ENCODE results near the gene MCOLN3. TPM values are rescaled to one million over a fixed set of nuclear protein-coding genes. Genes with fewer than 3 reads are reported as not detected.

The MCOLN3 gene
- total RNA-seq, 2 donors from 2014 or later, result 15.8 to 17.5 TPM

GRCh38 chr1:84973498-84974334 lies 74.6 kb downstream of the MCOLN3 start:
- ATAC-seq, result no peak
- no peaks in the 10 kb centered on the region for H3K36me3 ChIP-seq (replicated peaks in 1 of 2; ENCODE audit: insufficient read depth in 1 of 2, low read depth in 2 of 2)
- intact Hi-C loops (cut with DNase I), result loop anchor here (10.0 kb wide), 1 partner anchor 51 kb away; no protein-coding TSS in a partner anchor
- DNase-seq, result no peak
- no peak overlapping the region for H3K4me3 ChIP-seq
- no peak overlapping the region for H3K27ac ChIP-seq
- H3K4me1 ChIP-seq, result no peaks in the 10 kb centered on the region
- no peaks in the 10 kb centered on the region for H3K27me3 ChIP-seq
- 65 to 80% methylated on average over 6 to 7 of the region's 7 CpGs for whole genome bisulfite sequencing, 2 donors
- TF ChIP-seq POLR2A (IDR thresholded peaks at IDR 0.05), result no peak
- TF ChIP-seq CTCF (IDR thresholded peaks at IDR 0.05), result no peak
- H3K9me3 ChIP-seq, result no peaks in the 10 kb centered on the region

GRCh38 chr1:84972377-84972987 lies 75.8 kb downstream of the MCOLN3 start:
- H3K27ac ChIP-seq, result no peak overlapping the region
- intact Hi-C loops (cut with DNase I), result loop anchor here (10.0 kb wide), 1 partner anchor 52 kb away; no protein-coding TSS in a partner anchor
- no peak for TF ChIP-seq CTCF (IDR thresholded peaks at IDR 0.05)
- TF ChIP-seq POLR2A (IDR thresholded peaks at IDR 0.05), result no peak
- no peaks in the 10 kb centered on the region for H3K27me3 ChIP-seq
- H3K36me3 ChIP-seq (replicated peaks in 1 of 2; ENCODE audit: insufficient read depth in 1 of 2, low read depth in 2 of 2), result no peaks in the 10 kb centered on the region
- no peaks in the 10 kb centered on the region for H3K9me3 ChIP-seq
- no peak overlapping the region for H3K4me3 ChIP-seq
- WGBS, 2 donors, result 41 to 62% methylated on average over 1 of the region's 1 CpG
- ATAC-seq, result no peak
- no peaks in the 10 kb centered on the region for H3K4me1 ChIP-seq
- DNase-seq, result no peak

GRCh38 chr1:84971957-84972356 lies 76.3 kb downstream of the MCOLN3 start:
- Histone ChIP-seq H3K4me1 (no peaks in the 10 kb centered on the region), H3K9me3 (no peaks in the 10 kb centered on the region), H3K4me3 (no peak overlapping the region), H3K27ac (no peak overlapping the region), H3K27me3 (no peaks in the 10 kb centered on the region), H3K36me3 (replicated peaks in 1 of 2; ENCODE audit: insufficient read depth in 1 of 2, low read depth in 2 of 2) (no peaks in the 10 kb centered on the region)
- no peak for ATAC-seq
- no peak for DNase-seq
- 77 to 83% methylated on average over 2 of the region's 2 CpGs for WGBS, 2 donors
- intact Hi-C loops (cut with DNase I), result loop anchor here (10.0 kb wide), 1 partner anchor 53 kb away; no protein-coding TSS in a partner anchor
- TF ChIP-seq CTCF (IDR thresholded peaks at IDR 0.05), result no peak
- no peak for TF ChIP-seq POLR2A (IDR thresholded peaks at IDR 0.05)

- DNase-seq, result no peak
Observed at GRCh38 chr1:84969489-84970250, 78.6 kb downstream of the MCOLN3 start.

More at GRCh38 chr1:84969489-84970250, 78.6 kb downstream of the MCOLN3 start:
- Histone ChIP-seq H3K27me3 (no peaks in the 10 kb centered on the region), H3K4me3 (no peak overlapping the region), H3K9me3 (no peaks in the 10 kb centered on the region), H3K27ac (no peak overlapping the region), H3K36me3 (replicated peaks in 1 of 2; ENCODE audit: insufficient read depth in 1 of 2, low read depth in 2 of 2) (no peaks in the 10 kb centered on the region), H3K4me1 (no peaks in the 10 kb centered on the region)
- TF ChIP-seq POLR2A (IDR thresholded peaks at IDR 0.05), result no peak
- TF ChIP-seq CTCF (IDR thresholded peaks at IDR 0.05), result no peak
- 91 to 92% methylated on average over 7 of the region's 7 CpGs for WGBS, 2 donors
- no peak for ATAC-seq
- intact Hi-C loops (cut with DNase I), result loop anchor here (10.0 kb wide), 1 partner anchor 55 kb away; no protein-coding TSS in a partner anchor

Measured in body of pancreas (tissue), 4 donors.